NCI-H146 treated with DMSO at 0.1 percent for 48 hours (cell line): ENCODE measurements around the gene PYHIN1.

Experiments
- DNase-seq: peaks from one replicate; lab custom pipeline; 2025; ENCODE audit not compliant: unreplicated experiment; lab: John Stamatoyannopoulos, UW

Gene PYHIN1

DNA sequence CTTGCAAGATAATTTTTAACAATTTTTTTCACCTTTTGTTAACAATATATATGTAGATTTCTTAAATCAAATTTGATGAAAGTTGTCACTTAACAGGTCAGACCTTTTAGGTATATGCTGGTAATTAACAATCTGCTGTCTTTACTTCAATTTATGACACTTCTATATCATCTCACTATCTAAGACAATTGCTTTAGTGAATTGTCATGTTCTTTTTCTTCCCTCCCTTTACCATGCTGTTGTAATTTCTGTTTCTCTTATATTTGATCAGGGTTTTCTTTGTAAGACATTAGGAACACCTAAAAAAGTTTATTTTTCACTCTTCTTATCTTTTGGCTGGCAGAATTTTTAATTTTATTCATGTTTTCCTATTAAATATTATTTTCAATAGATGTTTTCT lies 80.4 kb downstream of the PYHIN1 start:
- DNase-seq: no peak

DNA sequence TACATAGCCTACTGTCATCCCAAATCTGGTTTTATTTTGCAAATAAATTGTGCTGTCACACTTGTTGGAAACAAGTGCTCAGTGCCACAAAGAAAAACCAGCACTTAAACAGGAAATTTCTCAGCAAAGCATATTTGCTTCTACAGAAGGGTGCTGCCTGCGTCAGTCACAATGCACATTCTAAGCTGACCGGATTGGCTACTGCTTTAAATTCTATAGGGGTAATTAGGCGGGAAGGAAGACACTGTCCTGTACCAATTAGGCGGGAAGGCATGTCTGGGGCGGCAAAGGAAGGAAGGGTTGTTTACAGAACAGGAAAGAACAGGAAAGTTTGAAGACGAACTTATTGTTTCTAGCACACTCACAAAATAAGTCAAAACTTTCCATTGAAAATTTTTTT lies 81.1 kb downstream of the PYHIN1 start:
- no peak for DNase-seq

DNA sequence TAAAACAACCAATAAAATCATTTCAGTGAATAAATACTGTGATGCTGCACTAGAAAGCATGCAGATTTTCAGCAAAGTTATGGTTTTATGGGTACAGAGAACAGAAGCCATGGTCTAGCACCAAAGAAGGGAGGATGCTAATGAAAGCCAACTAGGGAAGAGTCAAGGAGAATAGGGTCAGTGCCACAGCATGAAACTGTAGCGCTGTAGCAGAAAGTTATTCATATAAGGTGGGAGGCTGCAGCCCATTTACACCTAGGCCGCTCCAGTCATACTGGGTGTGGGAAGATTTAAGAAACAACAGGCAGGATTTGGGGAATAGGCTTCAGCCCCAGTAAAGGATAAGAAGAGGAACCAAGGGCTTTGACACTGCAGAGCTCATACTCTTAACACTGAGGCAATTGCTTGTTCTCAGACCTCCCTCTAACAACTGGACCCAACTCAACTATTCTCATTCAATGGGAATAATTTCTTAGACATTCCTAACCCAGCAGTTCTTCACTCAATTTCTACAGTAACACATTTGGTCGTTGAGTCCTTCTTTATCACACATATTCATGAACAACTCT lies 82.7 kb downstream of the PYHIN1 start:
- DNase-seq: no peak

DNA sequence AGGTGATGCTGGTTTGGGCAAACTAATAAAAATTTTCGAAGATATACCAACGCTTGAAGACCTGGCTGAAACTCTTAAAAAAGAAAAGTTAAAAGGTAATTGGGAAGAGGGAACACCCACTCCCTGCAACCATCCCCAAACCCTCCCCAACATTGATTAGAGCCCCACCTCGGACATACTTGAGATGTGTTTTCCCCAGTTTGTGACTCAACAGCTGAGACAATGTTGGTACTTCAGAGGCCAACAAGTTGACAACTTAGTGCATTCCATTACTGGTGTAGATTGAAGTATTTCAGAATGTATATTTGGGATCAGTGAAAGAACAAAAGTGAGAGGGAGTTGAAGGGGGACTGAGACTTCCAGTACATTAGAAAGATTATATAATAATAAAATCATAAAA lies 83.5 kb downstream of the PYHIN1 start:
- no peak for DNase-seq

DNA sequence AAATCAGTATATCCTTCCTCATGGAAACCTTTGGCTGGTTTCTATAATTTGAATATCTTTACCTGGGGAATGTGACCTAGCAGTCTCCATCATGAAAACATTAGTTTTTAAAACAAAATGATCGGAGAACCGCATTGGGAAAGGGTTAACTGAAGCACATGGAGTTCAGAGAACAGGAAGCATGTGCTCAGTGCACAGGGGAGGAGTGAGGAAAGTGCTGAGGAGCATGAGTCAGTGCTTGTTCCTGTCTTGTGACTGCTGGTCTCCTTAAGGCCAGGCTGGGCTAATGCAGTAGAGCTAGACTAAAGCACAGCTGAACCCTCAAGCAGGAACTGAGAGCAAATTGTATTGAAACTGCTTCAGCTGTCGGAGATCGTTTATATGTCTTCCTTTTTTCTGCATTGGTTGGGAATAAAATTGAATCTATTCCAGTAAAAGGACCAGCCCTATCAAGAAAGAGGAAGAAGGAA lies 84.1 kb downstream of the PYHIN1 start:
- DNase-seq: no peak

DNA sequence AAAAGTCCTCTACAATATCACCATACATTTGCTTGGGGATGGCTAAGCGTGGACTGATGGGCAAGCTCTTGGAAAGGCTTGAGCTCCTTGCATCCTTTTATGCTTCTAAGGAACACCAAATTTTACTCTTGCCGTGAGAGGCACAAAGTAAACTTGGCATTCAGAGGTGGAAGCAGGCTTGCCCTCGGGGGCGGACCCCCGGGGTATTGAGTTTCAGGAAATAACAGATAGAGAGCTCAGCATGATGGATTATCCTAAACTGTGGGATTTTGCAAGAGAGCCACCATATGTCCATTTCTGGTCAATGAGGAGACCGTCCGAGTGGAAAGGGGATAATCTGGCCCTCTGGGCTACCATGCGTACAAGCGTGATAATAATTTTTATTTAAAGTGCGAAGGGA lies 92.4 kb downstream of the PYHIN1 start:
- DNase-seq: no peak

DNA sequence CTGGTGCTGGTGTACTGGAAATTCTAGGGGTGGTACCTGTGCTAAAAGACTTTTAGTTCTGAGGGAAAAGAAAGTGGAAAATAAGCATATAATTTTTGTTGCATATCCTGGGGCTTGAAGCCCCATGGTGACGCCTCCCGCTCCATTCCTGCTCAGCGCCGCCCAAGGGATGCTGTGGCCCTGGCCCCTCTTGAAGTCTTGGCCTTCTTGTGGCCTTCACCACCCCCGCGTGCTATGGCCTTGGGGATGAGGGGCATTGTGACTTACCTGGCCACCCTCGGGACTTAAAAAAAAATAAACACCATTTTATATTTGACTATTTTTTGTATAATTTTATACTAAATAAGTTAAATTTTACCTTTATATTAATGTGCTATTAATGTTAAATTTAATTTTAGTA lies 93.7 kb downstream of the PYHIN1 start:
- DNase-seq: no peak
